GM19035 (cell line): ENCODE results near the gene SYN1.

Experiments
- ATAC-seq: cut with Tn5 transposase; IDR thresholded peaks from one replicate; pipeline ENCODE4 v1.9.1; 2021; ENCODE audit not compliant: unreplicated experiment

Gene SYN1

DNA sequence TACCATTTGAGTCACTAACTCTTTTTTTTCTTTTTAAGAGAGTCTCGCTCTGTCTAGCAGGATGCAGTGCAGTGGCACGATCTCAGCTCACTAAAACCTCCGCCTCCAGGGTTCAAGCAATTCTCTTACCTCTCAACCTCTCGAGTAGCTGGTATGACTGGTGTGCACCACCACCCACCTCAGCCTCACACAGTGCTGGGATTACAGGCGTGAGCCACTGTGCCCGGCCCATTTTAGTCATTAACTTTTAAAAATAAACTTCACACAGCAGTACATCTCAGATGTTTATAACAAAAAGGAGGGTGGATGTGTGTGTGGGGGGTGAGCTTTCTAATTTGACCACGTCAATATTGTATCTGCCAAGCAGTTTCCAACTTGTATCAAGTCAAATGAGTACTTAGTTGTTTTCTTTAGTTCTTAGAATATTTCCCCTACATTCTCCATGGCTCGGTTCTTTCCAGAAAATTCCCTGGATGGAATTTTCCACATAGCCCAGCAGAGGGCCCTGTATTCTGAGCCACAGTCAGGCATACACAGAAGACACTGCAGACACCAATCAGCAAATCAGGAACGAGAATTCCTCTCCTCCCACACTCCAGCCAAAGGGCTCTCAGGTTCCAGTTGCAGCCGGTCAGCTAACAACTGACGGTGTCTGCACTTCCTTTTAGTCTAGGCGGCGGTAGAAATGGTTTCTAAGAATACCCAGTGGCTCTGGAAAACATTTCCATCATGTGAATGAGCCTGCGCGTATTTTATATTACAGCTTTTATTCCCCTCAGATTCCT, 78.7 kb downstream of the SYN1 start:
- no peak for ATAC-seq

DNA sequence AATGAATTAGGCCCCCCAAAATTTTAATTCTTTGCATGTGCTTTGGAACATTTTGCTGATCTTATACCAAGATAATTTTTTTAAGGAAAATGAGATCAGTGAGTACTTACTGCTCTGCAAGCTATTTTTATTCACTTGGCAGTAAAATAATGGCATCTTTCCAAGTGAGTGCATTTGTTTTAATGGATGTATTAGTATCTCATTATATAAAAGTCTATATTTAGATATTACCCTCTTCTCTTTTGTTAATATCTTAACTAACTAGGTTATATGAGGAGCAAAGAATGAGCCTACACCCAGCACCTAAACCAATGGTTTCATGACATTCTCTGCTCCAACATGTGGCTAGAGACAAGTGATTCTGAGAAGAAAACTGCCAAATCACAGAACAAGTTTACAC, 79.8 kb downstream of the SYN1 start:
- ATAC-seq = no peak

GRCh38 chrX:47530049-47530448, 89.6 kb downstream of the SYN1 start:
- ATAC-seq = no peak

- ATAC-seq = no peak
Observed at GRCh38 chrX:47529548-47529947, 90.1 kb downstream of the SYN1 start.

- peak; percentile 22 for ATAC-seq
Observed at GRCh38 chrX:47523713-47524166, 95.9 kb downstream of the SYN1 start.

GRCh38 chrX:47523297-47523696, 96.4 kb downstream of the SYN1 start:
- ATAC-seq = peak; percentile 95
